Fibroblast of skin of left biceps (primary cell): Measurements from ENCODE around the gene ARL2BP.
"Not testable (repeated sequence)": the region's sequence is repeated elsewhere in the genome, so short reads cannot be mapped to it uniquely, and the experiment has no call there.

Experiments
- DNase-seq, 2 experiments: peaks; one replicate each; pipeline ENCODE4 v3.0.0-alpha.2; 2013; ENCODE audit warnings: low read depth in 2 of 2

Gene ARL2BP

GRCh38 chr16:57244767-57245471 is at the start of gene ARL2BP:
Gene ARL2BP, plus strand, starts transcription at chr16:57245259. Its CDS starts 109 bp downstream, at chr16:57245368.
- peak; percentile 93 to 94 for DNase-seq

GRCh38 chr16:57196286-57196685 is 48.8 kb upstream of the ARL2BP start:
- DNase-seq = no peak

DNA sequence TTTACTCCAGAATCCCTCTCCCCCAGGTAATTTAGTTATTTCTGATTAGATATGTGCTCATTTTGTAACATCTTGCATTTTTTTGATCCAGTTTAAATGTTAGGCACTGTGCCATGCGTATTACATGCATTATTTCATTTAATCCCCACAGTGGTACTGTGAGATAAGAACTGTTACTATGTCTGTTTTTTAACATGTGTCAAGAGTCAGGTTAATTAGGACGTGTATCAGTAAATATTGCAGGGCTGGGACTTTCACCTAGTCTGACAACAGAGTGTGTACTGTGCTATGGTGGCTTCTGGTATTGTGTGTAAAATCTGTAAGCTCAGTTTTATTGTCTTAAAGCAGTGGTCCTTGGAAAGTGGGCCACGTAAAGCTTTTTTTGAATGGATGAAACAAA is 48.3 kb upstream of the ARL2BP start:
- DNase-seq = no peak

DNA sequence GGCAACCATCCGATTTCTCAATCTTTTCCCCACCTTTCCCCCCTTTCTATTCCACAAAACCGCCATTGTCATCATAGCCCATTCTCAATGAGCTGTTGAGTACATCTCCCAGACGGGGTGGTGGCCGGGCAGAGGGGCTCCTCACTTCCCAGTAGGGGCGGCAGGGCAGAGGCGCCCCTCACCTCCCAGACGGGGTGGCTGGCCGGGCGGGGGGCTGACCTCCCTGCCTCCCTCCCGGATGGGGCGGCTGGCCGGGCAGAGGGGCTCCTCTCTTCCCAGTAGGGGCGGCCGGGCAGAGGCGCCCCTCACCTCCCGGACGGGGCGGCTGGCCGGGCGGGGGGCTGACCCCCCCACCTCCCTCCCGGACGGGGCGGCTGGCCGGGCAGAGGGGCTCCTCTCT is 44.7 kb upstream of the ARL2BP start:
- not testable (repeated sequence) for DNase-seq

GRCh38 chr16:57200926-57201325 is 44.1 kb upstream of the ARL2BP start:
- DNase-seq = not testable (repeated sequence)

DNA sequence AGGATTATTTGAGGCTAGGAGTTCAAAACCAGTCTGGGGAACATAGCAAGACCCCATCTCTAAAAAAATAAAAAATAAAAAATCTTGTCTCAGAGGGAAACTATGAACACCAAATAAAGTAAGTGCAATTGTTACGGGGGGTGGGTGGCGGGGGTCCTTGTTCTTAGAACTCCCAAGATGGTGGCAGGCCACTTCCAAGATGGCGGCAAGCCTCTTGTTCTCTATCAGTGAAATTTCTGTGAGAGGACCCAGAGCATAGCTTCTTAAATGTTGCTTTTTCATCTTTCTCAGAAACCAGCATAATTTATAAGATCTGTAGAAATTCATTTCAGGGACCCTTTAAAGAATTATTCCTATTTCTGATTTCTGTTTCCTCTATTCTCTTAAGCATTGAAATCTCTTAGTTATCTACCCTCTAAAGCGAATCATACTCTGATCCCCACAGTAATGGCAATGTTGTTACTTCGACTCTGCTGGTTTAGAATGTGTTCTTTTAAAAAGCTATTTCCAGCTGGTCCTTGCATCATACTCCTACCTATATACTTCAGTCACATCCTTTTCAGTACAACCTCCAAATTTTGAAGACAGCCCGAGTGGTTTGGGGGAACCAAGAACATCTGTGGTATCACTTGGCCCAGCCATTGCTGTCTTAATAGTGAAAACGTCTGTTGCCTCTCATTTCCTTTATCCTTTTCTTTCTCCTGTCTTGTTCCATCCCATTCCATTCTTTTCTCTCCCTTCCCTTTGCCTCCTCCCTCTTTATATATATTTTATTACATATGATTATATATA is 42.8 kb upstream of the ARL2BP start:
- no peak for DNase-seq

GRCh38 chr16:57203451-57203850 is 41.6 kb upstream of the ARL2BP start:
- DNase-seq = no peak

- DNase-seq = no peak
These were observed 40.4 kb upstream of the ARL2BP start for GRCh38 chr16:57204675-57205074.

- no peak for DNase-seq
These were observed 36.1 kb upstream of the ARL2BP start for GRCh38 chr16:57208926-57209325.

DNA sequence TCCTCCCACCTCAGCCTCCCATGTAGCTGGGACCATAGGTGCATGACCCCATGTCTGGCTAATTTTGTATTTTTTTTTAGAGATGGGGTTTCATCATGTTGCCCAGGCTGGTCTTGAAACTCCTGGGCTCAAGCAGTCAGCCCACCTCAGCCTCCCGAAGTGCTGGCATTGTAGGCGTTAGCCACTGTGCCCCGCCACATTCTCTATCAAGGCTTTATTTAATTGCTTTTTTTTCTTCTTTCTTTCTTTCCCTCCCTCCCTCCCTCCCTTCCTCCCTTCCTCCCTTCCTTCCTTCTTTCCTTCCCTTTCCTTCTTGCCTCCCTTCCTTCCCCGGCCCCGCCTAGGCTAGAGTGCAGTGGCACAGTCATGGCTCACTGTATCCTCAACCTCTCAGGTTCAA is 35.3 kb upstream of the ARL2BP start:
- no peak for DNase-seq

DNA sequence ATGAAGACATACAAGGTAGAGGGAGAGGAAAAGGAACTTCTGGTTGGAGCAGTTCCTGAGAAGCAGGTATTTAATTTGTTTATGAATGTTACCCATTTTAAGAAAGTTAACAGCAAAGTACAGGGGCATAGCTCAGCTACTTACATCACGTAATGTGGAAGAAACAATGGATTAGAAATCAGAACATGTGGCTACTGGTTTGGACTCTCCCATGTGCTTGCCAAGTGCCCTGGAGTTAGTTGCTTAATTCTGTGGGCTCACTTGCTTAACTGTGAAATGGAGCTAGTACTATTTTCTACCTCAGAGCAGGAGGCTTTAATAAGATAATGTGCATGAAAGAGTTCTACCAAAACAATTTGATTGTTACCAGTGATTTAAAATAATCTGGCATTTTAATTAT is 31.6 kb upstream of the ARL2BP start:
- no peak for DNase-seq

- no peak for DNase-seq
These were observed 28.1 kb upstream of the ARL2BP start for GRCh38 chr16:57216968-57217367.

DNA sequence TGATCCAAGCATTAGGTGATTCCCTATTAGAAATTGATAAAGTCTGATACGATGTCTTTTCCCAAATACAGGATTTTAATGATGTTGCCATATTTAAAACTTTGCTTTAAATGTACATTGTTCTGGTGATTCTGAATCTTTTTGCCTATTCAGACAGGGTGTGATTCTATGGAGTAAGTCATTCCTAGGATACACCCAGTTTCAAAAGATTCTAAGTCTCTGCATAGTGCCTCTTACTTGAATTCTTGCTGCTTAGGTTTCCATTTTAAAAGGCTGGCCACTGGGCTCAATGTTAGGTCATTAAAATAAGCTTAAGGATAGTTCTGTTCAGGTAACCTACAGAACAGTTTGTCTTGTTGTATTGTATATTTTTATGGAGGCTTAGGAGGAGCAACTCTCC is 22.0 kb upstream of the ARL2BP start:
- DNase-seq = no peak

DNA sequence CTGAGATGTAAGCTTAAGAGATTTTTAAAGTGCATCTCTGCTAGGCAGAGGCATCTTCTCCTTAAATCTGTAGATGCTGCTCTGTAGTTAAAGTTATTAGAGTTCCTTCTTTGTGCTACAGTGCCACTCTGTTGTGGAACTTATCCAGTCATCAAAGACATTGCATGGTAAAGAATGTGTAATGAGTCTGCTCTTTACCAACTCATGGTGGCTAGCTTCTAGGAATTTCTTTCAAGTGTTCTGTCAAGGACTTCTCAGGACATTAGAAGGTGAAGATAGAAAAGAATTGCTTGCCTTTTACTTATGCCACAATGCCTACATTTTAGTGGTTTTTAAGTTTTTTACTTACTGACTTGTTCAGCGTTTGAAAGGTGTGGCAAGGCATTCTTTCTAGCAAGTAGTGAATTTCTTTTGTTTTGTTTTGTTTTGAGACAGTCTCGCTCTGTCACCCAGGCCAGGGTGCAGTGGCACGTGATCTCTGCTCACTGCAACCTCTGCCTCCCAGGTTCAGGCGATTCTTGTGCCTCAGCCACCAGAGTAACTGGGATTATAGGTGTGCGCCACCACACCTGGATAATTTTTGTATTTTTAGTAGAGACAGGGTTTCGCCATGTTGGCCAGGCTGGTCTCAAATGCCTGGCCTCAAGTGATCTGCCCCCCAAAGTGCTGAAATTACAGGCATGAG is 20.3 kb upstream of the ARL2BP start:
- DNase-seq = no peak

GRCh38 chr16:57225978-57226377 is 19.1 kb upstream of the ARL2BP start:
- DNase-seq = no peak

DNA sequence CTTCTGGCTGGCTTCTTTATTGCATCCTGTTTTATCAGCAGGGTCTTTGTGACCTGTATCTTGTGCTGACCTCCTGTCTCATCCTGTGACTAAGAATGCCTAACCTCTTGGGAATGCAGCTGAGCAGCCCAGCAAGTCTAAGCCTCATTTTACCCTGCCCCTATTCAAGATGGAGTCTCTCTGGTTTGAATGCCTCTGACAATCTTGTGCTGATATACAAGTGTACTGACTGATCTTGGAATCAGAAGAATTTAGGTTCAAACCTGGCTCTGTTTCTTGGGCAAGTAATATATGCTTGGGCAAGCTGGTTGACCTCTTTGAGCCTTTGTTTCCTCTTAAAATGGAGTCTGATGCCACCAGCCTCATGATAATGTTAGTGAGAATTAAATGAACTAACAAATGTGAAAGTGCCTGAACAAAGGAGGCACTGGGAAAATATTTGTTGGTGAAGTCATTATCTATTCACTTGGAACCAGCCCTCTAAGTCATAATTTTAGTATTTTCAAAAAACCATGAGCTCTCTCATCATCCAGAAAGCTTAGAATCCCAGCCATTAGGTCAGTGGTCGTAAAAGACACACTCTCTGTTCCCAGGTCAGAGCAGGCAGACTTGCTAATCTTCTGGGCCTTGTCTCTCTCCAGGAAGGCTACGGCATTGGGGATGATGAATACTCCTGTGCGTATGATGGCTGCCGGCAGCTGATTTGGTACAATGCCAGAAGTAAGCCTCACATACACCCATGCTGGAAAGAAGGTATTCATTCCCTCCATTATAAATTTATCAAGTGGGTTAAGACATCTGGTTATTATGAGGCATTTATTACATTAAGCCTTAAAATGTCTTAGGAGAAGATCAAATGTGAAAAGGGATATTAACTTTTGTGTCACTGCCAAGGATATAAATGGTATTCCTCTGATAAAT is 18.1 kb upstream of the ARL2BP start:
- DNase-seq = no peak

DNA sequence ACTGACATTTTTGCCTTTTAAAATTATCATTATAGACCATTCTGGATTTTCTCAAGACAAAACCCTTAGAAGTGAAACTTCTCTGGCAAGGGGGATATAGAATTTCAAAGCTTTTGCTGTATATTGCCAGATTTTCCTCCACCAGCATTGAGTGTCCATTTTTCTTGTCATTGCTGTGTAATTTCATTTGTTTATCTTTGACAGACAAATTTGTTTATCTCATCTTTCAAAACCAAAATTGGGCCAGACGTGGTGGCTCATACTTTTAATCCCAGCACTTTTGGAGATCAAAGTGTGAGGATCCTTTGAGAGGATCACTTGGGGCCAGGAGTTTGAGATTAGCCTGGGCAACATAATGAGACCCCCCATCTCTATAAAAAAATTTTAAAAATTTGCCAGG is 16.0 kb upstream of the ARL2BP start:
- DNase-seq = no peak

DNA sequence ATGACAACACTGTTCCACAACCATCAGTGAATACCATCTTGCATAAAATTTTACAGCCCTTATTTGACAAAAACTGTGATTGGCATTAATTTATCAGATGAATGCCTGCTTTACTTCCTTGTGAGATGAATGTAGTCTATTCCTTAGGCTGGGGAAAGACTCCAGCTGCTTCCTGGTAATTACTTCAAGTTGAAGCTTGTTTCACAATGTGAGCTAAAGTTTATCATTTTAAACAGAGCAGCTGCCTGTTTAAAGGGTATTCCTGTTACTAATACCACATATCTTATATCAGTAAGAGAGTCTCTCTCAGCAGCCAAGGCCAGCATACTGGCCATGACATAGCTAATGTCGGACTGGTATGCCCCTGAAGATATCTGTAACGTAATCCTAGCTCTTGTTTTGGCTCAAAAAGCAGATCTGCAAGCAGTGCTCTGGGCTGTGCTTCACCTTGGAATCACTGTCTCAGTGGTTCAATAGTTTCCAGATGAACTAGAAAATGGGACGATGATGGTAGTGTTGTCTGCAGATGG is 13.2 kb upstream of the ARL2BP start:
- no peak for DNase-seq

- DNase-seq = no peak
These were observed 10.9 kb upstream of the ARL2BP start for GRCh38 chr16:57233944-57234706.

GRCh38 chr16:57234707-57235092 is 10.4 kb upstream of the ARL2BP start:
- DNase-seq = no peak
